Endometrium (tissue), 2 donors: ENCODE results near the gene SRGAP3.

ENCODE experiments used
- FAIRE-seq: peaks from 2 replicates; lab custom pipeline; 2012; peaks lifted over from hg19 to GRCh38; lab: Jason Lieb, UNC
- donor health status: control.
- donor health status: control.

SRGAP3 gene

GRCh38 chr3:9141928-9142289, 107.5 kb downstream of the SRGAP3 start:
- FAIRE-seq, result no peak

DNA sequence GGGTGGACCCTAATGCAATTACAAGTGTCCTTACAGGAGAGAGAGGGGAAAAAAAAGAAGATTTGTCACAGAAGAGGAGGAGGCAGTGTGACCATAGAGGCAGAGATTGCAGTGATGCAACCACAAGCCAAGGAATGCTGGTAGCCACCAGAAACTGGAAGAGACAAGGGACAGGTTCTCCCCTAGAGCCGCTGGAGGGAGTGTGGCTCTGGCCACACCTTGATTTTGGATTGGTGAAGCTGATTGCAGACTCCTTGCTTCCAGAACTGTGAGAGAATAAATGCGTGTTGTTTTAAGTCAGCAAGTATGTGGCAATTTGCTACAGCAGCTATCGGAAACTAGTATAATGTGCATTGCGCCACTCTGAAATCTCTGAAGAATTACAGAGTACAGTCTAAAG, 110.1 kb downstream of the SRGAP3 start:
- no peak for FAIRE-seq

DNA sequence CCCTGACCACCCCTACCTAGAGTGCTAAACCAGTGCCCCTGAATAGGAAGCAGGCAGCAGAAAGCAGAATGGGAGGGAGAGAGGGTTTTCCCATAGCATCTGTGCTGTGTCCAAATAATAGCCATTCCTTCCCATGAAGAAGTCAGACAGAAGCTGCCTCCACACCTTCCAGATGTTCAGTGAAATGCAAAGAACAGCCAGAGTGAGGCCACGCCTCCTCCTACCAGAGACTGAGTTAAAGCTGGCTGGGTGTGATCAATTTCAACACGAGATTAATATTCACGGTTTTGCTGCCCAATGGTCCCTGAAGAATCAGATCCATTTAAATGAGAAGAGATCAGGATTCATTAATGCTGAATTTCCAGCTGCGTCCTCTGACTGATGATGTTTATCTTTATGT, 111.8 kb downstream of the SRGAP3 start:
- FAIRE-seq, result no peak

- FAIRE-seq, result no peak
Observed at GRCh38 chr3:9136746-9137465, 112.5 kb downstream of the SRGAP3 start.

GRCh38 chr3:9135930-9136525, 113.4 kb downstream of the SRGAP3 start:
- FAIRE-seq, result no peak

- no peak for FAIRE-seq
Observed at GRCh38 chr3:9135526-9135925, 113.9 kb downstream of the SRGAP3 start.

- FAIRE-seq, result no peak
Observed at GRCh38 chr3:9133656-9134055, 115.8 kb downstream of the SRGAP3 start.

- FAIRE-seq, result no peak
Observed at GRCh38 chr3:9130345-9131305, 118.8 kb downstream of the SRGAP3 start.

- no peak for FAIRE-seq
Observed at GRCh38 chr3:9129365-9129764, 120.1 kb downstream of the SRGAP3 start.

- no peak for FAIRE-seq
Observed at GRCh38 chr3:9125278-9125951, 124.0 kb downstream of the SRGAP3 start.

DNA sequence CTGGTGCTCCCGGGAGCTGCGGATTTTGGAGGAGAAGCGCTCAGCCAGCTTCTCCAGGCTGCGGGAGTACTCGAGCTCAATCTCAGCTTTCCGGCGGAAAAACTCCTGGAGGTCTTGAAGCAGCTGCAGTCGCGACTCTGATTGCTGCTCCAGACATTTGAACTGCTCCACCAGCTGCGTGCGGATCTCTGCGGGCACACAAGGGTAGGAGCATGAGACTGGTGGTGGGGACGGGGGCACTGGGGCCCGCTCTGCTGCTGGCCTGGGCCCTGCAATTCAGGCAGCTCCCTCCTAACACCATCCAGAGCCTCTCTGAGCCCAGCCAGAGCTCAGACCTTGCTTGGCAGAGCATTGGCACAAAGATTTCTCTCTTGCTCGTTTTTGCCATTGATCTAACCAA, 124.7 kb downstream of the SRGAP3 start:
- no peak for FAIRE-seq

GRCh38 chr3:9123840-9124239, 125.6 kb downstream of the SRGAP3 start:
- no peak for FAIRE-seq

GRCh38 chr3:9122732-9123364, 126.6 kb downstream of the SRGAP3 start:
- FAIRE-seq, result no peak

DNA sequence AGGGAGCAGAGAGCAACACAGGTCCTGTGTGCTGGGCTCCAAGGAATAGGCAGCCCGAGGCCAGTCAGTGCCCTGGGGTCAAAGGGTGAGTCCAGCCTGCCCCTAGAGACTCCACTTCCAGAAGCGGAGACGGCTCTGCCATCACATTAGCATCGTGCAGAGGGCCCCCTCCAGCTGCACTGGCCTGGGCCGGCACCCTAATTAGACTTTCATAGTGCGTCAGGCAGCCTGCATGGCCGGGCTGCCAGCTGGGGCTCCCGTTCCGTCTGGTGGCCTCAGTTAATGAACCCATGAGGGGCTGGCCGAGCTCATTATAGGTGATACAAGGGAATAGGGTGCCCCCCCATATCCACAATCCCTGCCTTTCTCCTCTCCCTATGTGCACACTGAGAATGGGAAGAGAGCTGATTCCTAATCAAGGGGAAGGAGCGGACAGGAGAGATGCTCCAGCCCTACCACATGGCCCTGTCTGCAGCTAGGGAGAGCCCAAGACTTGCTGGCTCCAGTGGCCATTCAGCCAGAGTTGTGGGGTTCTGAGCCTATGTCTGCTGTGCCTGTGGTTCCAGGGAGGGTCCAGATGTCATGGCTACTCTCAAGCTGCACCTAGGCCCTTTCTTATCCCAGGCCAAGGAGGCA, 128.0 kb downstream of the SRGAP3 start:
- FAIRE-seq, result no peak

DNA sequence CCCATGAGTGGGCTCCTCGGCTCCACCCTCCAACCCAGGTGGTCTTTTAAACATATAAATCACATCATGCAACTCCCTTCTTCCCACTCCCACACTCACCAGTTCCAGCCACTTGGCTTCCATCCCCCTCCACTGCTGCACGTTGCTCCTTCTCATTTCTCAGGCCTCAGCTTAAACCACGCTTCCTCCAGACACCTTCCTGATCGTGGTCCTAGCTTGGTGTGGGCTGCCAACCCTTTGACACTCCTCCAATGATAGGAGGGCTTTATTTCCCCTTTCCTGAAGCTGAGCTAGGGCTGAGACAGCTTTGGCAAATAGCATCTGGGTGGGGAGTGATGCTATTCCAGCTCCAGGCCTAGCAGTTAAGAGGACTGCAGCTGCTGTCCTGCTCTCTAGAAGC, 130.1 kb downstream of the SRGAP3 start:
- no peak for FAIRE-seq

DNA sequence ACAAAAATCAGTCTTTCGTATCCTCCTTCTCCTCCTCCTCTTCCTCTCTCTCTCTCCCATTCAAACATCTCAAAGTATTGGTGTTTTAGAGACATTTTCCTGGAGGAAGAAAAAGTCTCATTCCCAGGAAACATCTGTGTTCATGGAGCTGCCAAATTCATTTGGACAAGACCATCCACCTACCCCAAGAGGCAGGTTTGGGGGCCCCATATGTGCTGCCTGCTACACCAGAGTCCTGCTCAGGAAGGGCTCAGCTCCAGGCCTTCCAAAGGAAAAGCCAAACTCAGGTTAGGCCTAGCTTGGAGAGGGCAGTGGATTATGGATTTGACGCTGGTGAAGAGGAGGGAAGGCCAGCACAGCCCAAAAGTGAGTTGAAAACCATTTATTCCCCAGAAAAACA, 131.2 kb downstream of the SRGAP3 start:
- no peak for FAIRE-seq

DNA sequence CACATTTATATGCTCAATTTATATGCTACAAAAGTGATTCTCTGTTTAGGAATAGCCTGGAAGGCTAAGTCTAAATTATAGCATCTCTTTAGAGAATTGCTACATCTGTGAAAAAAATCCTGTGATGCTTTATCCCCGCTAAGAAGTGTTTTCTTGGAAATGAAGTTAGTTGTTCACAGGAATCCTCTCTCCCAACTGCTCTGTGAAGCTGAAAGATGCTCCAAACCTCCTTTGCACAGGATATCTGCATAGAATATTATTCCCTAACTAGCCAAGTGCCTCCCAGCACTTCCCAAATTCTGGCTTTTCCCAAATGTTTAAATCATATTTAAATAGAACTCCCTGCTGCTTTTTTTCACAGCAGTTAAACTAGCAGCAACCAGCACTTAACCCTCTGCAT, 132.2 kb downstream of the SRGAP3 start:
- no peak for FAIRE-seq

DNA sequence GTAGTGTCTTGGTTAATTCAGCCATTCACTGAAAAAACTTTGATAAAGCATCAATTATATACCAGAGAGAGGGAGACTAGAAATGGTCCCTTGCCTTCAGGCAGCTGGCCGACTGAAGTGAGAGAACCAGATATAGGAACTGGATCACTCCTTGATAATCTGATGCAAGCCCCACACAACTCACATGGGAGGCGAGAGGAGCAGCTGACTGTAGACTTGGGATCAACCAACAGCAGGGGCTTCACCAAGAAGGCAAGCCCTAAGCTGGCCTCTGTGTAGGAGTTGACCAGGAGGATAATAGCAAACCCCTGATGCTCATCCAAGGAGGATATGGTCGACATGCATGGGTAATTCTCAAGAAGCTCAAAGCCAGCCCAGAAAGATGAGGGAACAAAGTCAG, 133.1 kb downstream of the SRGAP3 start:
- no peak for FAIRE-seq

DNA sequence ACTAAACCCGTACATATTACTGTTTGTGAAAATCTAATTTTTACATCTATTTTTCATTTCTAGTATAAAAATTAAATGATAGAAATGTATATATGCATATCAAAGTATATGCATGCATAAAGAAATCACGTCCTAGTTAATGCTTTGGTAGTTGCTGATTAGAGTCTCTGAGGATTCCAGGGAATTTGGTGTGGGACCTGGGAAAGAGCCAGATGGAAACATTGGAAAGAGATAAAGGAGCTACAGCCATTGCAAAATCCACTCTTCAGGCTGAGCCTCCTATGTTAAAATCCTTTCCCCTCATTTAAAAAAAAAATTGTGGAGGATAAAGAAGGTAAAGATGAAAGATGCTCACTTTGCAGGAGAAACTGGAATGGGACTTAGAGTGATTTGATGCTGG, 134.1 kb downstream of the SRGAP3 start:
- FAIRE-seq, result no peak

DNA sequence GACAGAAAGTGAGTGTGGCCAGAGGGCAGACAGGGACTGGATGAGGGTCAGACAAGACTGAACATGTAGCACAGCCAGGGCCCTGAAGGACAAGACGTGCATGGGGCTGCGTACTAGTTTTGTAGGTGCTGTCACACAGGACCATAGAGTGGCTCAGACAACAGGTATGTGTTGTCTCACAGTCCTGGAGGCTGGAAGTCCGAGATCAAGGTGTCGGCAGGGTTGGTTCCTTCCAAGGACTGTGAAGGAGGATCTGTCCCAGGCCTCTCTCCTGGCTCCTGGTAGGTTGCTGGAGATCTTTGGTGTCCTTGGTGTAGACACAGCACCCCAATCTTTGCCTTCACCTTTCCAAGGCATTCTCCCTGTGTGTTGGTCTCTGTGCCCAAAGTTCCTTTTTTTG, 136.4 kb downstream of the SRGAP3 start:
- no peak for FAIRE-seq

DNA sequence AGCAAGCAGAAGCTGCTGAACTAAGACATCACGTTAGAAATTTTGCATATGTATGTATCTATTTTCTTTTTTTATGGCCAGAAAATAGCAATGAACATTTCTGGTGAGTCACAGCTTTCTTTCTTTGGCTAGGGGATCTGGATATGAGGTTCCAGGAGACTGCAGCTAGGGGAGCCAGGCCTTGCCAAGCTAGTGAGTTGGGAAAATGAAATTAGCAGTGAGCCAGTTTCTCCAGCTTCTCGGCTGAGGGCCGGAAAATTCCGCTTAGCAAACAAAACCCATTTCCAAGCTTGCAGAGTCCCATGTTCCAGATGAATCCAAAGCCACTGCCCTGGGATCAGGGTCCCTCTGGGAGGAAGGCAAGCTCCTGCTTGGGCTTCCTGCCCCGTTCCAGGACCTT, 137.6 kb downstream of the SRGAP3 start:
- FAIRE-seq, result no peak

DNA sequence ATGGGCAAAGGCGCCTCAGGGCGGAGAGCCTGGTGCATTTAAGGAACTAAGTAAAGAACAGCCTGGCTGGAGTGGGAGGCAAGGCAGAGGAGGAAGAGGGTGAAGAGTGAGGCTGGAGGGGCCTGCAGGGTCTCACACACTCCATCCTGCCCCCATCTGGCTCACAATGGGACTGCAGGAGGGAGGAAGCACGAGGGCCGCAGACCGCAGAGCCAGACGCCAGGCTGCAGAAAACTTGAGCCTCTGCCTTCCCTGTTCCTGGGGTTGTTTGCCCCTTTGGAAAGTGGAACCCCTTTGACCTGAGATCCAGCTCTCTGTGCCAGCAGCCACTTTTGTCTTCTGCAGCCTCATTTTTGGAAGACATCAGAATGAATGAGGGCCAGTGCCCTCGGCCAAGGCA, 138.0 kb downstream of the SRGAP3 start:
- FAIRE-seq, result no peak
